ENCODE results near the gene TUG1. TPM values are rescaled to one million over a fixed set of nuclear protein-coding genes. Genes with fewer than 3 reads are reported as not detected.

TUG1 gene
- total RNA-seq (2022; extraction: Qiagen RNA extraction): 21.5 to 33.9 TPM (median 25.6 TPM) in 5 replicates

GRCh38 chr22:30968924-30969531, at the start of gene TUG1:
Gene TUG1 (plus strand): TSS chr22:30969265.

GRCh38 chr22:30968015-30968923, 796 bp upstream of the TUG1 start, which contains the start of gene MORC2:
Gene MORC2 (minus strand): TSS chr22:30968774. CDS start chr22:30967889, 885 bp downstream.

Other genes with a start within 250 kb of the TUG1 start
- 13.3 to 14.3 TPM (median 13.8 TPM) in 5 replicates for gene MORC2, start 491 bp upstream of the TUG1 start, total RNA-seq (2022; extraction: Qiagen RNA extraction)
- gene SMTN, start 112.1 kb downstream of the TUG1 start, total RNA-seq (2022; extraction: Qiagen RNA extraction): 25.3 to 28.4 TPM (median 25.7 TPM) in 5 replicates
- gene SELENOM, start 138.3 kb downstream of the TUG1 start, total RNA-seq (2022; extraction: Qiagen RNA extraction): 49.5 to 76.8 TPM (median 67.1 TPM) in 5 replicates
- gene INPP5J, start 153.7 kb downstream of the TUG1 start, total RNA-seq (2022; extraction: Qiagen RNA extraction): 0.33 to 0.70 TPM (median 0.54 TPM) in 5 replicates
- not detected in 5 replicates for gene PLA2G3, start 171.2 kb downstream of the TUG1 start, total RNA-seq (2022; extraction: Qiagen RNA extraction)
- gene RNF185, start 190.9 kb downstream of the TUG1 start, total RNA-seq (2022; extraction: Qiagen RNA extraction): 23.4 to 26.5 TPM (median 25.2 TPM) in 5 replicates
- 6.9 to 8.5 TPM (median 7.2 TPM) in 5 replicates for gene LIMK2, start 243.0 kb downstream of the TUG1 start, total RNA-seq (2022; extraction: Qiagen RNA extraction)

Data from A549 treated with Hydrocortisone at 1 μM for 4 hours (cell line).